GM19351 (cell line): ENCODE measurements around the gene CCDC142.
"Not testable (repeated sequence)": the region's sequence is repeated elsewhere in the genome, so short reads cannot be mapped to it uniquely, and the experiment has no call there.

Source experiments
- ATAC-seq: cut with Tn5 transposase; IDR thresholded peaks from one replicate; pipeline ENCODE4 v1.9.1; 2021; ENCODE audit warnings: mild to moderate bottlenecking, moderate library complexity; ENCODE audit not compliant: unreplicated experiment

The CCDC142 gene

DNA sequence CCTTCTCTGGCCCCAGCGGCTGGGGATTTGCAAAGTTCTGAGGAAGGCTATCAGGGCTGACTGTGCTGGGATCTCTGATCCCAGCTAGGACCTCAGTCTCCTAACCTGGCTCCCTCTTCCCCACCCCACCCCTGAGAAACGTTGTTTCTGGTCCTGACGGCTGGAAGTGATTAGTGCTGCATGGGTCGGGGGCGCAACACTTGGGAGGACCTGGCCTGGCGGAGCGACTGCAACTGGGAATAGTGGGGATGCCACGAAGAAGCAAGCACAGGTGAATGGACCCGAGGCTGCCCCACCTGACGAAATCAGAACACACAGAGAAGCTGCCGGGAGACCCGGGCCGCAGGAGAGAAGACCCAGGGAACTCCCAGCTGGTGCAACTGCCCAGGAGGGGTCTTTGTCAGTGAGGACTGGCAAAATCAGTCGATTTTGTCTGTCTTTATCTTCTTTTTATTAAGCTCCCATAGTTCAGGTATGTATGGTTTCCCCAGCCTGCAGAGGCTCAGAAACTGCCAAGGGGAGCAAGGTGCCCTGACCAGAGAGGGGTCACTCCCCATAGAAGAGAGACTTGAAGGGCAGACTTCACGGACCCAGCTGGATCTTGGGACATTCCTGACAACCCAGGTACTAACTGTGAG lies 17.3 kb upstream of the CCDC142 start:
- ATAC-seq, result no peak

- ATAC-seq, result no peak
Measured at GRCh38 chr2:74499267-74499939, 16.6 kb upstream of the CCDC142 start, which contains the start of gene LBX2. Gene LBX2 (minus strand): TSS chr2:74499603. CDS start chr2:74499537, 66 bp downstream.

- ATAC-seq, result no peak
Measured at GRCh38 chr2:74498500-74499266, 15.9 kb upstream of the CCDC142 start.

- no peak for ATAC-seq
Measured at GRCh38 chr2:74497777-74498499, 15.1 kb upstream of the CCDC142 start.

GRCh38 chr2:74496997-74497776 lies 14.4 kb upstream of the CCDC142 start:
- ATAC-seq, result no peak

GRCh38 chr2:74495440-74495839 lies 12.6 kb upstream of the CCDC142 start:
- no peak for ATAC-seq

GRCh38 chr2:74493546-74493945 lies 10.7 kb upstream of the CCDC142 start:
- no peak for ATAC-seq

DNA sequence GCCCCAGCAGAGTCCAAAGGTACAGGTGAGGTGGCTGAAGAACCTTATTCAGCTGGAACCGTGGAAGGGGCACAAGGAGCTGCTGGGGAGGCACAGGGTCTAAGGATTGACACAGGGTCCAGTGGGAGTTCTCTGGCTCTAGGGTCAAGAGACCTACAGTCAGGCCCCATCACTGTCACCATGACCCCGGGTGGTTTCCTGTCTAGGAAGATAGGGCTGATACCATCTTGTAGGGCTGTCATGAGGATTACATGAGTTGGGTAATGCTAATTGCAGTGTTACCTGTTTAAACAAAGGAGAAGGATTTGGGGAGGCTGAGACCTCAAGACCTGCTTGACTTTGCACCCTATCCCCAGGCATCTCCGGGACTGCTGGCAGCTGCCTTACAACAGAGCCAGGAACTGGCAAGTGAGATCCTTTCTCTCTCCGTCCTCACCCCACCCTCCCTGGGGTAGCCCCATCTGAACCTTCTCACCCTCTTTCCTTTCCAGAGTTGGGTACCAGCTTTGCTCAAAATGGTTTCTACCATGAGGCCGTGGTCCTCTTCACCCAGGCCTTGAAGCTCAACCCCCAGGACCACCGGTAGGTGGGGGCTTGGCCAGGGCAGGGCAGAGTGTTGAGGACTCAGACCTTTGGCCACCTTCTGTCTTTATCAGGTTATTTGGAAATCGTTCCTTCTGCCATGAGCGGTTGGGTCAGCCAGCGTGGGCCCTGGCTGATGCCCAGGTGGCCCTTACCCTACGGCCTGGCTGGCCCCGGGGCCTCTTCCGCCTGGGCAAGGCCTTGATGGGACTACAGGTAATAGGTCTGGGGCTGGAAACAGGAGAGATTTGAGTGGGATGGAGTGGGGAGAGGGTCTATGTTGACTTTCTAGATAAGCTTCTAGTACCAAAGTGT lies 9.1 kb upstream of the CCDC142 start:
- ATAC-seq, result no peak

- no peak for ATAC-seq
Measured at GRCh38 chr2:74489906-74490305, 7.1 kb upstream of the CCDC142 start.

- ATAC-seq, result no peak
Measured at GRCh38 chr2:74488643-74489481, 6.1 kb upstream of the CCDC142 start.

DNA sequence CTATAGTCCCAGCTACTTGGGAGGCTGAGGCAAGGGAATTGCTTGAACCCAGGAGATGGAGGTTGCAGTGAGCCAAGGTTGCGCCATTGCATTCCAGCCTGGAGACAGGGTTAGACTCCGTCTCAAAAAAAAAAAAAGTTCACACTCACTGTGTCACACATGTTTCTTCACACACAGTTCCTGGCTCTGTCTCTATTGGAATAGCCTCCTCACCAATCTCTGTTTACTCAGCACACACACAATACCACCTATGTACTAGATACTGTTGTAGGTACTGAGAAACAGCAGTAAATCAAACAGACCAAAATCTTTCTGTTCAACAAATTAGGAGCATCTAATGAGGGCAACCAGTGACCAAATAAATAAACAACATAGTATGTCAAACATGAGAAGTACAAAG lies 3.3 kb upstream of the CCDC142 start:
- ATAC-seq, result no peak

DNA sequence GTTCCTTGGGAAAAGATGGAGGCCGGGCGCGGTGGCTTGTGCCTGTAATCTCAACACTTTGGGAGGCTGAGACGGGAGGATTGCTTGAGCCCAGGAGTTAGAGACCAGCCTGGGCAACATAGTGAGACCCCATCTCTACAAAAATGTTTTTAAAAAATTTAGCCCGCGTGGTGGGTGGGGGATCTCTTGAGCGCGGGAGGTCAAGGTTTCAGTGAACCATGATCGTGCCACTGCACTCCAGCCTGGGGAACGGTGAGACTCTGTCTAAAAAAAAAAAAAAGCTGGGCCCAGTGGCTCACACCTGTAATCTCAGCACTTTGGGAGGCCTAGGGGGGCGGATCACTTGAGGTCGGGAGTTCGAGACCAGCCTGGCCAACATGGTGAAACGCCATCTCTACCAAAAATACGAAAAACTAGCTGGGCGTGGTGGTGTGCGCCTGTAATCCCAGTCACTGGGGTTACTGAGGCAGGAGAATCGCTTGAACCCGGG lies 922 bp upstream of the CCDC142 start:
- ATAC-seq, result not testable (repeated sequence)

DNA sequence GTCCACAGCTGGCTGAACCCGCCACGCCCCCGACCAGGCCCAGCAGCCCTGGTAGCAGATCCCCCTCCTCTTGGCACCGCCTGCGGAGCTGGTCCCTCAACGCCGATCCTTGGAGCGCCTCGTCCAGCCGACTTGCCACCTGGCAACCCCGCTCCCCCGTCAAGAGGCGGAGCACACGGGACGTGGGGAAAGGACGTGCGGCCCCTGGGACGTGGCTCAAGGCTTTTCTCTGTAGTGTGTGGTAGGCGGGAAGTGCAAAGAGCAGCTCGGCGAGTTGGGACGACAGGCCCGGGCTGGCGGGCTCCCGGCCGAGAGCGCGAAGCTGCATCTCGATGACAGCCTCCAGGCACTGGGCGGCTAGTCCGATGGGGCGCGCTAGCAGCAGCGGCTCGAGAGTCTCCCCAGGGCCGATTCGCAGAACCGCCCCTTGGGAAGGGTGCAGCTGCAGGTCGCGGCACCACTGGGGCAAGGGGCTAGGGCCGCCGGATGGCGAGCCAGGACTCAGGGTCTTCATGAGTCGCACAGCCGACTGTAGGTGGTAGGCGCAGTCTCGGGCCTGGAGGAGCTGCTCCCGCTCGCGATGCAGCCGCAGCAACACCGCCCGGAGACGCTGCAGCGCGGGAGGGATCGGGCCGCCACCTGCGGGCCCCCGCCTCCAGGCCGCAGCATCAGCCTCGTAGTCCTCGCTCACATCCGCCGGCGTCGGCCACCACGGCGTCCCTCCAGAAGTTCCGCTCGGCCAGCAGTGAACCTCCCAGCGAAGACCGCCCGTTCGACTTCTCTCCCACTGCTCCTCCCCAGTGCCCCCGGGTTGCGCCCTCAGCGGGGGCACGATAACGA lies 617 bp downstream of the CCDC142 start:
- ATAC-seq, result peak; percentile 40

GRCh38 chr2:74481431-74481830 lies 1.4 kb downstream of the CCDC142 start:
- no peak for ATAC-seq

DNA sequence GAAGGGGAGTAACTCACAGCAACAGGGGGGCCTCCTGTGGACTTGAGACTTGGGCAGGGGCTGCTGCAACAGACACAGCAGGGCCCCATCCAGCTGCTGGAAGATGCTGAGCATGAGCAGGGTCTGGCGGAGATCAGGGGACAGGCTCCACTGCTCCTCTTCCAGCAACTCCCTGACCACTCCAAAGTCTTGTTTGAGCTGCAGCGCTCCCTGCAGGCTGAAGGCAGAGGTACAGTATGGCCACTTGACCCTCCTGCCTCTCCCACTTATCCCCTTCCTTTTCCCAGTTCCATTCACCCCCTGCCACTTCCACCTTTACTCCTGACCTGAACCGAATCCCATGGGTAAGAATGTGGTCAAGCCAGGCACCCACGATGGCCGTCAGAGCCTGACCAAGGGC lies 7.9 kb downstream of the CCDC142 start:
- no peak for ATAC-seq

DNA sequence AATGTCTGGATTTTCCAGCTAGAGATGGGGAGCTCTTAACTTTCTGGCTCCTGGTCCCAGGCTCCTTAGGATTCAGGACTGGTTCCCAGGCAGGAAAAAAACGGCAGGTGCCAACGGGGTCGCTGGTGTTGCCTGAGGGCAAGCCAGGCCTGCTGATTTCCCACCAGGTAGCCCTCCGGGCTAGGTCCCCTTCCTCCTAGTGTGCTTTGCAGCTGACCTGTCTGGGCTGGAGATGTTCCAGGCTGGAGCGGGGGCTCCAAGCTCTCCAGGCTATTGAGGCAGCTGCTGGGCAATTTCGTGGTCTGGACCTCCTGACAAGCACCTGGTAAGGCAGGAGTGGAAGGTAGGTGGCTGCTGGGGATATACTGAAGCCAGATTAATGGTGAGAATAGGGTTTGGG lies 8.3 kb downstream of the CCDC142 start:
- no peak for ATAC-seq

GRCh38 chr2:74472945-74473258 lies 9.9 kb downstream of the CCDC142 start:
- no peak for ATAC-seq
